H1 (cell line): ENCODE results near the gene ADORA1. TPM values are rescaled to one million over a fixed set of nuclear protein-coding genes. Genes with fewer than 3 reads are reported as not detected.

Experiments used
- CTCF ChIA-PET: fragments of 300-600 bp; sonication (Branson Sonifier 250); formaldehyde crosslinking; loops from one replicate; lab custom pipeline; 2021; ENCODE audit not compliant: partially characterized antibody; lab: Charles Lee
- POLR2A ChIA-PET: fragments of 300-600 bp; sonication (Branson Sonifier 250); formaldehyde crosslinking; loops from one replicate; lab custom pipeline; 2021; ENCODE audit warnings: inconsistent platforms; ENCODE audit not compliant: partially characterized antibody; lab: Charles Lee
- DNase-seq, 2 experiments: peaks; one replicate each; pipeline versions ENCODE4 v3.0.0 to v3.0.0-alpha.2; 2010 to 2022; ENCODE audit warnings: low spot score in 2 of 2, low read depth in 1 of 2, mixed read lengths in 1 of 2
- FAIRE-seq: peaks from 2 replicates; lab custom pipeline; 2011; peaks lifted over from hg19 to GRCh38; lab: Jason Lieb, UNC
- H2AFZ ChIP-seq: 2 replicates; pipeline ENCODE4 v1.8.1; 2012; ENCODE audit warnings: low read length, inconsistent platforms
- H2AK5ac ChIP-seq: 2 replicates; pipeline ENCODE4 v1.6.1; 2013; ENCODE audit warnings: low read depth, low read length
- H2BK120ac ChIP-seq: replicated peaks from 2 replicates; pipeline ENCODE3; 2013; ENCODE audit warnings: low read depth, low read length, inconsistent platforms
- H2BK12ac ChIP-seq: 2 replicates; pipeline ENCODE4 v1.6.1; 2013; ENCODE audit warnings: low read depth, low read length
- H2BK15ac ChIP-seq: 2 replicates; pipeline ENCODE4 v1.6.1; 2013; ENCODE audit warnings: low read length
- H2BK20ac ChIP-seq: 2 replicates; pipeline ENCODE4 v1.6.1; 2013; ENCODE audit warnings: low read length
- H2BK5ac ChIP-seq: 2 replicates; pipeline ENCODE4 v1.6.1; 2013; ENCODE audit warnings: low read depth, low read length
- H3K14ac ChIP-seq: 2 replicates; pipeline ENCODE4 v1.6.1; 2013; ENCODE audit warnings: inconsistent platforms; ENCODE audit not compliant: insufficient read length
- H3K18ac ChIP-seq: 2 replicates; pipeline ENCODE4 v1.6.1; 2013; ENCODE audit warnings: low read length; ENCODE audit errors: extremely low read depth
- H3K23ac ChIP-seq: 2 replicates; pipeline ENCODE4 v1.6.1; 2013; ENCODE audit warnings: inconsistent platforms; ENCODE audit not compliant: insufficient read length
- H3K23me2 ChIP-seq: 2 replicates; pipeline ENCODE4 v1.6.1; 2013; ENCODE audit warnings: low read depth, low read length
- H3K27ac ChIP-seq: 2 replicates; pipeline ENCODE4 v1.6.1; 2011; ENCODE audit warnings: low read depth, low read length, inconsistent platforms
- H3K27me3 ChIP-seq, 4 experiments: replicated peaks in 1 of 4; 1 replicate in 1 of 4; 2 replicates in 3 of 4; pipeline versions ENCODE4 v1.6.1 to v1.8.1; 2011 to 2013; ENCODE audit warnings: low read length in 3 of 4, mild to moderate bottlenecking in 3 of 4, inconsistent platforms in 2 of 4, mixed read lengths in 2 of 4, moderate library complexity in 1 of 4; ENCODE audit not compliant: control insufficient read depth in 3 of 4, insufficient read depth in 3 of 4; ENCODE audit errors: extremely low read depth in 1 of 4
- H3K36me3 ChIP-seq, 4 experiments: 2 replicates each; pipeline versions ENCODE4 v1.6.1 to v1.8.1; 2011 to 2013; ENCODE audit warnings: mild to moderate bottlenecking in 4 of 4, low read length in 3 of 4, moderate library complexity in 2 of 4, control low read depth in 1 of 4, inconsistent platforms in 1 of 4; ENCODE audit not compliant: insufficient read depth in 4 of 4, control insufficient read depth in 2 of 4
- H3K4ac ChIP-seq: replicated peaks from 2 replicates; pipeline ENCODE3; 2013; ENCODE audit warnings: low read length, low read depth, mixed read lengths, inconsistent platforms; ENCODE audit not compliant: insufficient read length
- H3K4me1 ChIP-seq, 4 experiments: replicated peaks in 1 of 4; 1 replicate in 1 of 4; 2 replicates in 3 of 4; pipeline versions ENCODE4 v1.6.1 to v1.8.1; 2011 to 2013; ENCODE audit warnings: low read length in 3 of 4, inconsistent platforms in 2 of 4, mixed read lengths in 1 of 4; ENCODE audit not compliant: insufficient read depth in 4 of 4, control insufficient read depth in 3 of 4
- H3K4me2 ChIP-seq, 2 experiments: 2 replicates each; pipeline versions ENCODE4 v1.6.1 to v1.8.1; 2011 to 2013; ENCODE audit warnings: low read depth in 2 of 2, low read length in 2 of 2, control low read depth in 1 of 2, inconsistent platforms in 1 of 2, mild to moderate bottlenecking in 1 of 2; ENCODE audit not compliant: insufficient read depth in 1 of 2
- H3K4me3 ChIP-seq, 4 experiments: fragments of 200-600, 300-600 bp in 1 of 4; sonication (generic), shearing (Covaris generic), sonication (Bioruptor Twin) in 1 of 4; 2 replicates each; pipeline versions ENCODE4 v1.5.1 to v1.8.1; 2011 to 2016; ENCODE audit warnings: low read length in 4 of 4, low read depth in 3 of 4, control low read depth in 2 of 4, inconsistent platforms in 2 of 4, mild to moderate bottlenecking in 2 of 4, mixed read lengths in 1 of 4, moderate library complexity in 1 of 4; ENCODE audit not compliant: insufficient read depth in 2 of 4; ENCODE audit errors: extremely low read depth in 1 of 4
- H3K56ac ChIP-seq: replicated peaks from 2 replicates; pipeline ENCODE3; 2013; ENCODE audit warnings: low read depth, mild to moderate bottlenecking, mixed read lengths, low read length, inconsistent platforms; ENCODE audit not compliant: insufficient read length
- H3K79me1 ChIP-seq: 2 replicates; pipeline ENCODE4 v1.6.1; 2013; ENCODE audit warnings: low read depth, low read length, control low read depth
- H3K79me2 ChIP-seq, 2 experiments: 2 replicates each; pipeline versions ENCODE4 v1.6.1 to v1.8.1; 2012 to 2013; ENCODE audit warnings: low read length in 2 of 2, mild to moderate bottlenecking in 2 of 2, inconsistent platforms in 1 of 2; ENCODE audit not compliant: insufficient read depth in 2 of 2, control insufficient read depth in 1 of 2
- H3K9ac ChIP-seq, 4 experiments: replicated peaks in 1 of 4; 1 replicate in 1 of 4; 2 replicates in 3 of 4; pipeline versions ENCODE4 v1.6.1 to v1.8.1; 2011 to 2013; ENCODE audit warnings: low read depth in 3 of 4, low read length in 3 of 4, control low read depth in 2 of 4, mild to moderate bottlenecking in 2 of 4, moderate library complexity in 2 of 4, inconsistent platforms in 1 of 4; ENCODE audit errors: extremely low read depth in 1 of 4
- H3K9me3 ChIP-seq, 2 experiments: 2 replicates each; pipeline versions ENCODE4 v1.6.1 to v1.8.1; 2012 to 2013; ENCODE audit warnings: mild to moderate bottlenecking in 2 of 2, moderate library complexity in 2 of 2, control low read depth in 1 of 2, inconsistent platforms in 1 of 2, low read depth in 1 of 2, low read length in 1 of 2, mixed read lengths in 1 of 2; ENCODE audit not compliant: insufficient read depth in 2 of 2
- H4K20me1 ChIP-seq, 2 experiments: replicated peaks in 1 of 2; 2 replicates each; pipeline versions ENCODE3 to v1.8.1; 2011 to 2013; ENCODE audit warnings: inconsistent platforms in 2 of 2, low read length in 2 of 2, mild to moderate bottlenecking in 1 of 2; ENCODE audit not compliant: insufficient read depth in 2 of 2, control insufficient read depth in 1 of 2
- H4K5ac ChIP-seq: 2 replicates; pipeline ENCODE4 v1.6.1; 2013; ENCODE audit warnings: low read length, low read depth, mixed read lengths, inconsistent platforms; ENCODE audit not compliant: insufficient read length
- H4K8ac ChIP-seq: 2 replicates; pipeline ENCODE4 v1.8.0; 2013; ENCODE audit warnings: mild to moderate bottlenecking, moderate library complexity, low read length, inconsistent platforms; ENCODE audit not compliant: insufficient read depth; ENCODE audit errors: extremely low read depth
- H4K91ac ChIP-seq: replicated peaks from 2 replicates; pipeline ENCODE3; 2013; ENCODE audit warnings: low read length, mixed read lengths, inconsistent platforms; ENCODE audit not compliant: insufficient read length
- ASH2L ChIP-seq: fragments of 200-600, 300-600 bp; sonication (generic); IDR thresholded peaks from one replicate; pipeline ENCODE4 v1.7.1; 2017; ENCODE audit warnings: low read length
- BACH1 ChIP-seq: IDR thresholded peaks from 2 replicates; pipeline ENCODE4 v1.6.1; 2012; ENCODE audit warnings: low read length, improper control_type of control experiment
- CBX8 ChIP-seq: fragments of 300-800, 300-1000 bp; sonication (generic); IDR thresholded peaks from 2 replicates; pipeline ENCODE4 v1.7.1; 2016; ENCODE audit warnings: low read depth, low read length, borderline replicate concordance
- CTCF ChIP-seq, 3 experiments: IDR thresholded peaks; 1 replicate in 2 of 3; 2 replicates in 1 of 3; pipeline versions ENCODE4 v1.5.1 to v1.6.1; 2011; ENCODE audit warnings: low read length in 3 of 3, mild to moderate bottlenecking in 3 of 3, inconsistent platforms in 2 of 3, low read depth in 1 of 3, moderate library complexity in 1 of 3; ENCODE audit not compliant: insufficient read depth in 1 of 3; ENCODE audit errors: control extremely low read depth in 1 of 3
- EGR1 ChIP-seq: IDR thresholded peaks from 2 replicates; pipeline ENCODE4 v1.6.1; 2011; ENCODE audit warnings: low read depth, low read length, borderline replicate concordance
- KDM1A ChIP-seq: fragments of 200-600, 300-600 bp; sonication (generic); IDR thresholded peaks from 2 replicates; pipeline ENCODE4 v1.7.1; 2016; ENCODE audit warnings: mild to moderate bottlenecking, low read length, borderline replicate concordance
- NRF1 ChIP-seq: IDR thresholded peaks from 2 replicates; pipeline ENCODE4 v1.6.1; 2011; ENCODE audit warnings: mild to moderate bottlenecking, low read depth, low read length, improper control_type of control experiment
- POLR2A ChIP-seq, 2 experiments: IDR thresholded peaks; 1 replicate in 1 of 2; 2 replicates in 1 of 2; pipeline ENCODE4 v1.6.1; 2011; ENCODE audit warnings: low read depth in 2 of 2, low read length in 2 of 2, mild to moderate bottlenecking in 2 of 2; ENCODE audit errors: control extremely low read depth in 1 of 2
- POU5F1 ChIP-seq: IDR thresholded peaks from 2 replicates; pipeline ENCODE4 v1.6.1; 2011; ENCODE audit warnings: low read depth, mild to moderate bottlenecking, low read length, moderate library complexity
- RAD21 ChIP-seq, 2 experiments: IDR thresholded peaks in 1 of 2; conservative IDR thresholded peaks in 1 of 2; 2 replicates each; pipeline ENCODE4 v1.6.1; 2011; ENCODE audit warnings: low read depth in 2 of 2, low read length in 2 of 2, improper control_type of control experiment in 1 of 2, inconsistent platforms in 1 of 2, mild to moderate bottlenecking in 1 of 2, moderate library complexity in 1 of 2
- SAP30 ChIP-seq: fragments of 300-600 bp; sonication (generic); IDR thresholded peaks from 2 replicates; pipeline ENCODE4 v1.7.1; 2012; ENCODE audit warnings: low read length, moderate library complexity, mild to moderate bottlenecking, inconsistent platforms; ENCODE audit not compliant: insufficient read depth, insufficient replicate concordance
- TEAD4 ChIP-seq: IDR thresholded peaks from 2 replicates; pipeline ENCODE4 v1.6.1; 2012; ENCODE audit warnings: low read depth, low read length, inconsistent platforms, mixed read lengths
- WGBS, 2 experiments: shearing (Covaris generic) in 1 of 2; methylation state at CpG; one replicate each; pipeline versions ENCODE4 v1.1.6 to v1.1.7; 2013 to 2015; ENCODE audit warnings: low lambda C conversion rate in 2 of 2, mixed read lengths in 2 of 2, inconsistent platforms in 1 of 2, low coverage in 1 of 2, missing lambda C conversion rate in 1 of 2; ENCODE audit not compliant: insufficient replicate concordance in 2 of 2, insufficient coverage in 1 of 2, insufficient read length in 1 of 2; ENCODE audit errors: extremely low coverage in 1 of 2, missing lambda C conversion rate in 1 of 2; 5-methylcytosine and 5-hydroxymethylcytosine counted together
- polyA plus RNA-seq, 7 experiments: library from polyadenylated mRNA; depleted of rRNA in 3 of 7; stranded (reverse) in 5 of 7; unstranded in 2 of 7; fragments of >200 nt in 5 of 7; fragments of 200-250 nt in 2 of 7; gene quantifications; 1 replicate in 5 of 7; 2 replicates in 1 of 7; 4 replicates in 1 of 7; pipeline versions ENCODE4 v1.2.1 to v1.2.3, GENCODE V29; 2011 to 2013; ENCODE audit warnings: missing spikeins in 2 of 7, mixed read lengths in 2 of 7
- total RNA-seq: library from RNA; stranded (reverse); fragmentation: NEBNext Ultra II Directional; extraction: Animal tissue kit (Norgen Biotek cat#: 25700); gene quantifications from 2 replicates; pipeline ENCODE4 v1.2.1, GENCODE V29; 2021

The ADORA1 gene
- total and polyA plus RNA-seq, 2 of the 8 experiments (the other 6 are each of a cell fraction or from before 2014, with no cell fraction given), result 3.3 to 6.7 TPM

DNA sequence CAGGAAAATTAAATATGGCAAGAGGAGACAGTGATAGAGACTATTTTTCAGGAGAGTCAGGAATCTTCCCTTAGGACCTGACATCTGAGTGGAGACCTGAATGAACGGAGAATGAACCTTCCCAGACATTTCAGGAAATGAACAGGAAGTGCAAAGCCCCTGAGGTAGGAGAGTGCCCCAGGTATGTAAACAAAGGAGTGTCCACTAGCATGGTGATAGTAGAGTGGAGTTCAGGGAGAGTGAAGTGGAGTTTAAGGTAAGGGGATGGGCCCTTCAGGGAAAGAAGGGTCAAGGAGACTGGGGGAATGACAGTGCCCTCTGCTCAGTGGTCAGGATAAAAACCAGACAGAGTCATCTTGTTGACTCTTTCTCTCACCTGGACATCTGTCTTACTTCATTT is 28.8 kb downstream of the ADORA1 start:
- peaks cover 6 to 25% (median 14%) of the 10 kb centered on the region in 4 experiments for H3K4me1 ChIP-seq
- H3K27me3 ChIP-seq, result no peaks in the 10 kb centered on the region; a peak in 1 of 7 replicates
- POLR2A ChIA-PET, result no interaction called here
- no peak overlapping the region for H2BK120ac ChIP-seq
- H2AFZ ChIP-seq, result no peak overlapping the region
- no peak overlapping the region for H2BK20ac ChIP-seq
- H3K56ac ChIP-seq, result no peak overlapping the region
- no peak overlapping the region for H3K9ac ChIP-seq
- DNase-seq, result no peak
- H2BK15ac ChIP-seq, result no peak overlapping the region
- no peaks in the 10 kb centered on the region; a peak in 1 of 4 replicates for H3K9me3 ChIP-seq
- H3K14ac ChIP-seq, result no peak overlapping the region
- WGBS, 2 experiments, result 76% methylated on average over 1 of the region's 1 CpG; no CpG with 5 or more reads in 1 of the 2 experiments
- FAIRE-seq, result no peak
- no peaks in the 10 kb centered on the region for H4K20me1 ChIP-seq
- no peak overlapping the region for H3K27ac ChIP-seq
- no peaks in the 10 kb centered on the region for H3K36me3 ChIP-seq
- CTCF ChIA-PET, result interaction anchor here (1.0 to 49.1 kb wide), 5 partner anchors 15 to 108 kb away, joined by 3 to 1071 read pairs (median 140); partner anchors contain the start of genes ADORA1, MYBPH and PPFIA4
- no peak overlapping the region for H4K91ac ChIP-seq
- TF ChIP-seq CTCF (IDR thresholded peaks at IDR 0.05; ENCODE audit: control extremely low read depth in 1 of 3, insufficient read depth in 1 of 3, low read depth in 1 of 3, low read length in 3 of 3), result no peak
- TF ChIP-seq POU5F1, result no peak
- no peak for TF ChIP-seq EGR1
- TF ChIP-seq RAD21 (IDR thresholded peaks at IDR 0.05 in 1 of 2, conservative IDR thresholded peaks at IDR 0.05 in 1 of 2; ENCODE audit: low read depth in 2 of 2, low read length in 2 of 2), result no peak
- no peak for TF ChIP-seq POLR2A (IDR thresholded peaks at IDR 0.05; ENCODE audit: control extremely low read depth in 1 of 2, low read depth in 2 of 2, low read length in 2 of 2)
- TF ChIP-seq BACH1, result no peak
- TF ChIP-seq CBX8, result no peak
- no peak for TF ChIP-seq SAP30
- no peak for TF ChIP-seq ASH2L
- no peak for TF ChIP-seq TEAD4
- no peak for TF ChIP-seq KDM1A
- no peak for TF ChIP-seq NRF1
- no peak overlapping the region for H4K5ac ChIP-seq
- no peak overlapping the region for H4K8ac ChIP-seq
- H3K79me1 ChIP-seq, result no peaks in the 10 kb centered on the region
- H3K18ac ChIP-seq, result no peak overlapping the region
- no peaks in the 10 kb centered on the region for H3K79me2 ChIP-seq
- H3K23me2 ChIP-seq, result no peaks in the 10 kb centered on the region
- H2BK5ac ChIP-seq, result no peak overlapping the region
- H2AK5ac ChIP-seq, result no peak overlapping the region
- H3K4ac ChIP-seq, result no peak overlapping the region
- H2BK12ac ChIP-seq, result no peak overlapping the region
- H3K23ac ChIP-seq, result no peak overlapping the region
- no peak overlapping the region for H3K4me2 ChIP-seq
- H3K4me3 ChIP-seq, result no peak overlapping the region
